Smooth muscle cell (in vitro differentiated cells): ENCODE data around the gene C19orf12. TPM values are rescaled to one million over a fixed set of nuclear protein-coding genes. Genes with fewer than 3 reads are reported as not detected.
A peak's percentile ranks its signal among the peaks of the same experiment; 100 is the strongest.

ENCODE experiments used
- DNase-seq: peaks from one replicate; lab custom pipeline; 2025; ENCODE audit not compliant: unreplicated experiment; lab: John Stamatoyannopoulos, UW
- H2AFZ ChIP-seq: fragments of 200-600 bp; sonication (generic); 2 replicates; pipeline ENCODE4 v1.6.0; 2016; ENCODE audit warnings: antibody characterized with exemption, low read depth, mild to moderate bottlenecking
- H3F3A ChIP-seq: fragments of 200-600 bp; sonication (generic); 2 replicates; pipeline ENCODE4 v1.6.0; 2017; ENCODE audit warnings: antibody characterized with exemption, low read depth
- H3K27ac ChIP-seq: fragments of 200-600 bp; sonication (generic); 2 replicates; pipeline ENCODE4 v1.5.1; 2016; ENCODE audit warnings: low read depth, mild to moderate bottlenecking
- H3K27me3 ChIP-seq: fragments of 200-600 bp; sonication (generic); 2 replicates; pipeline ENCODE4 v1.6.1; 2016; ENCODE audit warnings: low read depth, mild to moderate bottlenecking
- H3K36me3 ChIP-seq: fragments of 200-600 bp; sonication (generic); 2 replicates; pipeline ENCODE4 v1.5.1; 2016; ENCODE audit warnings: low read depth
- H3K4me1 ChIP-seq: fragments of 200-600 bp; sonication (generic); 2 replicates; pipeline ENCODE4 v1.5.1; 2016; ENCODE audit warnings: low read depth
- H3K4me2 ChIP-seq: fragments of 200-600 bp; sonication (generic); 2 replicates; pipeline ENCODE4 v1.6.0; 2016; ENCODE audit warnings: mild to moderate bottlenecking
- H3K4me3 ChIP-seq: fragments of 200-600 bp; sonication (generic); 2 replicates; pipeline ENCODE4 v1.5.1; 2016; ENCODE audit warnings: mild to moderate bottlenecking
- H3K79me2 ChIP-seq: fragments of 200-600 bp; sonication (generic); 2 replicates; pipeline ENCODE4 v1.6.0; 2016; ENCODE audit warnings: low read depth, mild to moderate bottlenecking
- H3K9ac ChIP-seq: fragments of 200-600 bp; sonication (generic); 2 replicates; pipeline ENCODE4 v1.6.0; 2016; ENCODE audit warnings: low read depth
- H3K9me3 ChIP-seq: fragments of 200-600 bp; sonication (generic); replicated peaks from 2 replicates; pipeline ENCODE4 v1.5.1; 2016; ENCODE audit warnings: low read depth
- H4K20me1 ChIP-seq: fragments of 200-600 bp; sonication (generic); 2 replicates; pipeline ENCODE4 v1.6.0; 2016; ENCODE audit warnings: low read depth
- WGBS: methylation state at CpG from one replicate; pipeline ENCODE4 v1.1.7; 2016; ENCODE audit warnings: low lambda C conversion rate; 5-methylcytosine and 5-hydroxymethylcytosine counted together
- polyA plus RNA-seq: library from polyadenylated mRNA; unstranded; fragments of >200 nt; fragmentation: Nextera tagmentation; extraction: Ambion mirVana; gene quantifications from 2 replicates; pipeline ENCODE4 v1.2.1, GENCODE V29; 2016
- total RNA-seq: library from RNA; depleted of rRNA; stranded (reverse); fragments of >200 nt; gene quantifications from 2 replicates; pipeline ENCODE4 v1.2.3, GENCODE V29; 2014
- TF ChIP-seq, protein P1 (sequence below): fragments of 200-600 bp; sonication (generic); IDR thresholded peaks from 2 replicates; pipeline ENCODE4 v1.5.1; 2017; ENCODE audit warnings: borderline replicate concordance, mild to moderate bottlenecking, antibody characterized with exemption; ENCODE audit not compliant: insufficient read depth, poor library complexity, severe bottlenecking

Gene C19orf12
- total and polyA plus RNA-seq, 2 experiments from 2014 or later, result 22.7 to 30.0 TPM

DNA sequence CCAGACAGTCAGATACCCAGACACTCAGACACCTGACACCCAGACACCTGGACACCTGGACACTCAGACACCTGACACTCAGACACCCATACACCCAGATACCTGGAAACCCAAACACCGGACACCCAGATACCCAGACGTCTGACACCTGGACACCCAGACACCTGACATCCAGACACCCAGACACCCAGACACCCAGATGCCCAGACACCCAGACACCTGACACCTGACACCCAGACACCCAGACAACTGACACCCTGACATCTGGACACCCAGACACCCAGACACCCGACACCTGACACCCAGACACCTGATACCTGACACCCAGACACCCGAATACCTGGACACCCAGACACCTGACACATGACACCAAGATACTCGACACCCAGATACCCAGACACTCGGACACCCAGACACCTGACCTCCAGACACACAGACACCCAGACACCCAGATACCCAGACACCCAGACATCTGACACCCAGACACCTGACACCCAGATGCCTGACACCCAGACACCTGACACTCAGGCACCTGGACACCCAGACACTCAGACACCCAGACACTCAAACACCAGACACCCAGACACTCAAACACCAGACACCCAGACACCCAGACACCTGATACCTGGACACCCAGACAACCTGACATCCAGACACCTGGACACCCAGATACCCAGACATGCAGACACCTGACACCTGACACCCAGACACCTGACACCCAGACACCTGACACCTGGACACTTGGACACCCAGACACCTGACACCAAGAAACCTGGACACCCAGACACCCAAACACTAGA is 19.1 kb downstream of the C19orf12 start:
- Histone ChIP-seq H2AFZ (no peak overlapping the region), H3K27me3 (no peaks in the 10 kb centered on the region), H3K36me3 (no peaks in the 10 kb centered on the region), H3K4me2 (no peak overlapping the region), H4K20me1 (peaks cover 27% of the 10 kb centered on the region), H3K4me1 (no peaks in the 10 kb centered on the region), H3K4me3 (no peak overlapping the region), H3K27ac (no peak overlapping the region), H3F3A (no peaks in the 10 kb centered on the region), H3K79me2 (no peaks in the 10 kb centered on the region), H3K9ac (no peak overlapping the region), H3K9me3 (no peaks in the 10 kb centered on the region)
- 93% methylated on average over 6 of the region's 6 CpGs for WGBS
- TF ChIP-seq, protein P1, sequence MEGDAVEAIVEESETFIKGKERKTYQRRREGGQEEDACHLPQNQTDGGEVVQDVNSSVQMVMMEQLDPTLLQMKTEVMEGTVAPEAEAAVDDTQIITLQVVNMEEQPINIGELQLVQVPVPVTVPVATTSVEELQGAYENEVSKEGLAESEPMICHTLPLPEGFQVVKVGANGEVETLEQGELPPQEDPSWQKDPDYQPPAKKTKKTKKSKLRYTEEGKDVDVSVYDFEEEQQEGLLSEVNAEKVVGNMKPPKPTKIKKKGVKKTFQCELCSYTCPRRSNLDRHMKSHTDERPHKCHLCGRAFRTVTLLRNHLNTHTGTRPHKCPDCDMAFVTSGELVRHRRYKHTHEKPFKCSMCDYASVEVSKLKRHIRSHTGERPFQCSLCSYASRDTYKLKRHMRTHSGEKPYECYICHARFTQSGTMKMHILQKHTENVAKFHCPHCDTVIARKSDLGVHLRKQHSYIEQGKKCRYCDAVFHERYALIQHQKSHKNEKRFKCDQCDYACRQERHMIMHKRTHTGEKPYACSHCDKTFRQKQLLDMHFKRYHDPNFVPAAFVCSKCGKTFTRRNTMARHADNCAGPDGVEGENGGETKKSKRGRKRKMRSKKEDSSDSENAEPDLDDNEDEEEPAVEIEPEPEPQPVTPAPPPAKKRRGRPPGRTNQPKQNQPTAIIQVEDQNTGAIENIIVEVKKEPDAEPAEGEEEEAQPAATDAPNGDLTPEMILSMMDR, result no peak
- DNase-seq, result no peak

DNA sequence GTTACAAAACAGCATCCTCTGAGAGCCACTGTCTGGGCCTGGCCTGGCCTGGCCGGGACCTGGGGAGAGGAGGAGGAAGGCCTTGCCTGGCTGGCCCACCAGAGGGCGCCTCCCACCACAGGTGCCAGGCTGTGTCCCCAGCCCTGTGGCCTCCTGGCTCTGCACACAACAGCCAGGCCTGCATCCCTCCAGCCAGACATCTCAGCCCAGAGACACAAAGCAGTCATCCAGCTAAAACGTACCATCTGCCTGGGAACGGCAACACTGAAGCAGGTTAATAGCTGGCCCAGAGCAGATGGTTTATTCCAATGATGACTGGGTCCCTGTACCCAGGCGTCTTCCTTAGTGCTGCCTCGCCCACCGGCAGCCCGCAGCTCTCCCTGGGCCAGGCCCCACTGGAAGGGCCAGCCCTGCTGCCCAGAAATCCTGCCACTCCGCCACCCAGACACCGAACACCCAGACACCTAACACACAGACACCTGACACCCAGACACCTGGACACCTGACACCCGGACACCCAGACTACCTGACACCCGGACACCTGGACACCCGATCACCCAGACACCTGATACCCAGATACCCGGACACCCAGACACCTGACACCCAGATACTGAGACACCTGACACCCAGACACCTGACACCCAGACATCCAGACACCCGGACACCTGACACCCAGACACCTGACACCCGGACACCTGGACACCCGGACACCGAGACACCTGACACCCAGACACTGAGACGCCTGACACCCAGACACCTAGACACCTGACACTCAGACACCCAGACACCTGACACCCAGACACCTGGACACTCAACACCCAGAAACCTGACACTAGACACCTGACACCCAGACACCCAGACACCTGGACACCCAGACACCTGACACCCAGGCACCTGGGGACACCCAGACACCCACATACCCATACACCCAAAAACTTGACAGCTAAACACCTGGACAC is 20.1 kb downstream of the C19orf12 start:
- H3K9ac ChIP-seq, result no peak overlapping the region
- no peaks in the 10 kb centered on the region for H3K9me3 ChIP-seq
- no peak overlapping the region for H3K4me2 ChIP-seq
- no peaks in the 10 kb centered on the region for H3K79me2 ChIP-seq
- peak; percentile 47 for DNase-seq
- H3K27ac ChIP-seq, result no peak overlapping the region
- WGBS, result 78% methylated on average over 19 of the region's 19 CpGs
- H4K20me1 ChIP-seq, result peaks cover 27% of the 10 kb centered on the region
- H3K4me1 ChIP-seq, result no peaks in the 10 kb centered on the region
- H3K4me3 ChIP-seq, result no peak overlapping the region
- H3K27me3 ChIP-seq, result no peaks in the 10 kb centered on the region
- no peak overlapping the region for H2AFZ ChIP-seq
- no peaks in the 10 kb centered on the region for H3F3A ChIP-seq
- no peaks in the 10 kb centered on the region for H3K36me3 ChIP-seq
- TF ChIP-seq, protein P1, result peak; percentile 77

DNA sequence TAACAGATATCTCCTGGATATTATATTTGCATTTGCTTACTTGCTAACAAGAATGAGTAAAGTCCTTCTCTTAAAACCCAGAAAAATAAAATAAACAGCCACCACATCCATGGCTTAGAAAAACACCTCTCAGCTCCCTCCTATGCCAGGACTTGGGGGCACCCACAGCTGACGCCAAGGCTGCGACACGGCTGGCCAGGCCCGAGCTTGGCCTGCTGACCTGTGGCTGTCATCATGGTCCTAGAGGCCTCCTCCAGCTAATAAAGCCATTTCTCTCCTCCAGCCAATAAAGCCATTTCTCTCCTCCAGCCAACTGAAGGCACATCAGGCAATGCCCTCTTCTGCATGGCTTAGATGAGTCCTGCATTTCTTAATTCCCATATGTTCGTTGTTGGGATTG is 20.9 kb downstream of the C19orf12 start:
- over 99% methylated on average over 5 of the region's 5 CpGs for WGBS
- no peak overlapping the region for H2AFZ ChIP-seq
- H3K4me3 ChIP-seq, result no peak overlapping the region
- H3K4me2 ChIP-seq, result no peak overlapping the region
- no peaks in the 10 kb centered on the region for H3K36me3 ChIP-seq
- no peak for DNase-seq
- no peaks in the 10 kb centered on the region for H3F3A ChIP-seq
- H4K20me1 ChIP-seq, result peaks cover 27% of the 10 kb centered on the region
- H3K4me1 ChIP-seq, result no peaks in the 10 kb centered on the region
- TF ChIP-seq, protein P1, result no peak
- no peaks in the 10 kb centered on the region for H3K9me3 ChIP-seq
- no peaks in the 10 kb centered on the region for H3K79me2 ChIP-seq
- no peak overlapping the region for H3K9ac ChIP-seq
- no peak overlapping the region for H3K27ac ChIP-seq
- no peaks in the 10 kb centered on the region for H3K27me3 ChIP-seq
